ENCODE data around the gene LACTB. TPM values are rescaled to one million over a fixed set of nuclear protein-coding genes. Genes with fewer than 3 reads are reported as not detected.

LACTB gene
- polyA plus RNA-seq, 1 donor from 2014 or later: 24.3 TPM

DNA sequence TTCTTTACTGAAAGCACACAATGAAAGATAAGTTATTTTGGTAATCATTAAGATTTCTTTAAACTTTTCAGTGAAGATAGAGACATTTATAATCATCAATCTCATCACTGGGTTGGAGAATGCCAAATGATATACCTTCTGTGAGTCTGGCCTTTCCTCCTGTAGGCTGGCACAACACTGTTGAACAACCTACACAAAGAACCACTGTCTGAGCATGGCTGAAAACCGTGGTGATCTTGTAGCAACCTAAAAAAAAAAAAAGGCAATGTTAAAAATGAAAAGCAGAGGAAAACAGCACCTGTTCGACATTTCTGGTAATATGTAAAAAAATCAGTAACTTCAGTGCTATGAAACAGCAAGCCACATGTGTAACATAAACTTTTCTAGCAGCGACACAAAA, 33.8 kb downstream of the LACTB start:
- no peaks in the 10 kb centered on the region for H3K36me3 ChIP-seq (ENCODE audit: insufficient read depth, low read length)
- no peak overlapping the region for H3K4me2 ChIP-seq (ENCODE audit: low read length)
- no peaks in the 10 kb centered on the region for H3K9me3 ChIP-seq (ENCODE audit: low read length)
- no peak overlapping the region for H2AFZ ChIP-seq (ENCODE audit: low read depth, low read length)
- no peak overlapping the region for H3K9ac ChIP-seq (ENCODE audit: low read length)
- TF ChIP-seq EZH2 (IDR thresholded peaks at IDR 0.05; ENCODE audit: borderline replicate concordance, insufficient read depth, low read length, poor library complexity, severe bottlenecking) (no peak), EP300 (conservative IDR thresholded peaks at IDR 0.05; ENCODE audit: poor library complexity, severe bottlenecking) (no peak), RAD21 (conservative IDR thresholded peaks at IDR 0.05) (no peak), TAF1 (IDR thresholded peaks at IDR 0.05; ENCODE audit: low read depth) (no peak), POLR2AphosphoS5 (IDR thresholded peaks at IDR 0.05) (no peak)
- TF ChIP-seq, protein P1, sequence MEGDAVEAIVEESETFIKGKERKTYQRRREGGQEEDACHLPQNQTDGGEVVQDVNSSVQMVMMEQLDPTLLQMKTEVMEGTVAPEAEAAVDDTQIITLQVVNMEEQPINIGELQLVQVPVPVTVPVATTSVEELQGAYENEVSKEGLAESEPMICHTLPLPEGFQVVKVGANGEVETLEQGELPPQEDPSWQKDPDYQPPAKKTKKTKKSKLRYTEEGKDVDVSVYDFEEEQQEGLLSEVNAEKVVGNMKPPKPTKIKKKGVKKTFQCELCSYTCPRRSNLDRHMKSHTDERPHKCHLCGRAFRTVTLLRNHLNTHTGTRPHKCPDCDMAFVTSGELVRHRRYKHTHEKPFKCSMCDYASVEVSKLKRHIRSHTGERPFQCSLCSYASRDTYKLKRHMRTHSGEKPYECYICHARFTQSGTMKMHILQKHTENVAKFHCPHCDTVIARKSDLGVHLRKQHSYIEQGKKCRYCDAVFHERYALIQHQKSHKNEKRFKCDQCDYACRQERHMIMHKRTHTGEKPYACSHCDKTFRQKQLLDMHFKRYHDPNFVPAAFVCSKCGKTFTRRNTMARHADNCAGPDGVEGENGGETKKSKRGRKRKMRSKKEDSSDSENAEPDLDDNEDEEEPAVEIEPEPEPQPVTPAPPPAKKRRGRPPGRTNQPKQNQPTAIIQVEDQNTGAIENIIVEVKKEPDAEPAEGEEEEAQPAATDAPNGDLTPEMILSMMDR (IDR thresholded peaks at IDR 0.05; ENCODE audit: poor library complexity, severe bottlenecking): no peak
- TF ChIP-seq, protein P2, sequence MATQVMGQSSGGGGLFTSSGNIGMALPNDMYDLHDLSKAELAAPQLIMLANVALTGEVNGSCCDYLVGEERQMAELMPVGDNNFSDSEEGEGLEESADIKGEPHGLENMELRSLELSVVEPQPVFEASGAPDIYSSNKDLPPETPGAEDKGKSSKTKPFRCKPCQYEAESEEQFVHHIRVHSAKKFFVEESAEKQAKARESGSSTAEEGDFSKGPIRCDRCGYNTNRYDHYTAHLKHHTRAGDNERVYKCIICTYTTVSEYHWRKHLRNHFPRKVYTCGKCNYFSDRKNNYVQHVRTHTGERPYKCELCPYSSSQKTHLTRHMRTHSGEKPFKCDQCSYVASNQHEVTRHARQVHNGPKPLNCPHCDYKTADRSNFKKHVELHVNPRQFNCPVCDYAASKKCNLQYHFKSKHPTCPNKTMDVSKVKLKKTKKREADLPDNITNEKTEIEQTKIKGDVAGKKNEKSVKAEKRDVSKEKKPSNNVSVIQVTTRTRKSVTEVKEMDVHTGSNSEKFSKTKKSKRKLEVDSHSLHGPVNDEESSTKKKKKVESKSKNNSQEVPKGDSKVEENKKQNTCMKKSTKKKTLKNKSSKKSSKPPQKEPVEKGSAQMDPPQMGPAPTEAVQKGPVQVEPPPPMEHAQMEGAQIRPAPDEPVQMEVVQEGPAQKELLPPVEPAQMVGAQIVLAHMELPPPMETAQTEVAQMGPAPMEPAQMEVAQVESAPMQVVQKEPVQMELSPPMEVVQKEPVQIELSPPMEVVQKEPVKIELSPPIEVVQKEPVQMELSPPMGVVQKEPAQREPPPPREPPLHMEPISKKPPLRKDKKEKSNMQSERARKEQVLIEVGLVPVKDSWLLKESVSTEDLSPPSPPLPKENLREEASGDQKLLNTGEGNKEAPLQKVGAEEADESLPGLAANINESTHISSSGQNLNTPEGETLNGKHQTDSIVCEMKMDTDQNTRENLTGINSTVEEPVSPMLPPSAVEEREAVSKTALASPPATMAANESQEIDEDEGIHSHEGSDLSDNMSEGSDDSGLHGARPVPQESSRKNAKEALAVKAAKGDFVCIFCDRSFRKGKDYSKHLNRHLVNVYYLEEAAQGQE (IDR thresholded peaks at IDR 0.05; ENCODE audit: borderline replicate concordance): no peak
- no peaks in the 10 kb centered on the region for H3K9me2 ChIP-seq (ENCODE audit: insufficient read depth, low read length)
- peak overlapping the region; percentile 99 for H3K4me3 ChIP-seq (ENCODE audit: low read length)
- H4K20me1 ChIP-seq (ENCODE audit: insufficient read depth): no peaks in the 10 kb centered on the region
- no peaks in the 10 kb centered on the region for H3K27me3 ChIP-seq (ENCODE audit: insufficient read depth, low read depth, low read length)
- no peak overlapping the region for H3K27ac ChIP-seq (ENCODE audit: low read length)
- H3F3A ChIP-seq (ENCODE audit: insufficient read depth, low read length, poor library complexity, severe bottlenecking): peaks cover 4% of the 10 kb centered on the region
- peaks cover 33% of the 10 kb centered on the region for H3K79me2 ChIP-seq (replicated peaks; ENCODE audit: insufficient read depth, low read length)

DNA sequence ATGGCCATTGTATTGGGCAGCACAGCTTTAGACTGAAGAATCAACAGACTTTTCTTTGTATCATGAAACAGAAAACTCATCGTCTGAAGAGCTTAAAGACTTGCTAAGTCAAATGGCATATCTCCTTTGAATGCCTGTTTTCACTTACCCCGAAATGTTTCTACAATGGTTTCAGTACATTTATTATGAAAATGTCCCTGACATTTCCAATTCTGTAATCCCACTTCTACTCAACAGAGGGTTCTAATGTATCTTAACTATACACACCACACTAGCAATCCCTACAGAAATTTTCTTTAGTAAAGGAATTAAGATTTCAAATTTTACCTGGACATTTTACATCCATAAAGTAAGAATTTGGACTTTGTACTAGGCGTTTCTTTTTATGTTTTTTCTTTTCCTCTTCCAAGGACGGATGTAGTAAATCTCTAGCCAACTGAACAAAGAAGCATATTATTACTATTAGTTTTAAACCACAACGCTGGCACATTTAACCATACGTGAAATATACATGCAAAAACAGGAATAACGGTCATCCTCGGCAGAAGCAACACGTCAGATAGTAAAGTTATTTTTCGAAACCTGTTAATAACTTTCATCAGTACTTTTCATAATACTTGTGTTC, 34.5 kb downstream of the LACTB start:
- H3K9ac ChIP-seq (ENCODE audit: low read length): peak overlapping the region; percentile 80
- H3K27ac ChIP-seq (ENCODE audit: low read length): peak overlapping the region; percentile 79
- no peaks in the 10 kb centered on the region for H3K9me3 ChIP-seq (ENCODE audit: low read length)
- peaks cover 4% of the 10 kb centered on the region for H3F3A ChIP-seq (ENCODE audit: insufficient read depth, low read length, poor library complexity, severe bottlenecking)
- TF ChIP-seq EZH2 (IDR thresholded peaks at IDR 0.05; ENCODE audit: borderline replicate concordance, insufficient read depth, low read length, poor library complexity, severe bottlenecking) (no peak), TAF1 (IDR thresholded peaks at IDR 0.05; ENCODE audit: low read depth) (no peak), MXI1 (conservative IDR thresholded peaks at IDR 0.05; ENCODE audit: poor library complexity, severe bottlenecking) (no peak), RAD21 (conservative IDR thresholded peaks at IDR 0.05) (no peak)
- TF ChIP-seq, protein P1 (IDR thresholded peaks at IDR 0.05; ENCODE audit: poor library complexity, severe bottlenecking): peak; percentile 24
- TF ChIP-seq, protein P2 (IDR thresholded peaks at IDR 0.05; ENCODE audit: borderline replicate concordance): no peak
- H3K4me2 ChIP-seq (ENCODE audit: low read length): peak overlapping the region; percentile 96
- H3K36me3 ChIP-seq (ENCODE audit: insufficient read depth, low read length): no peaks in the 10 kb centered on the region
- H3K9me2 ChIP-seq (ENCODE audit: insufficient read depth, low read length): no peaks in the 10 kb centered on the region
- no peak overlapping the region for H2AFZ ChIP-seq (ENCODE audit: low read depth, low read length)
- peak overlapping the region; percentile 99 for H3K4me3 ChIP-seq (ENCODE audit: low read length)
- H3K79me2 ChIP-seq (replicated peaks; ENCODE audit: insufficient read depth, low read length): peaks cover 33% of the 10 kb centered on the region
- H3K27me3 ChIP-seq (ENCODE audit: insufficient read depth, low read depth, low read length): no peaks in the 10 kb centered on the region
- no peaks in the 10 kb centered on the region for H4K20me1 ChIP-seq (ENCODE audit: insufficient read depth)
